Measurements from ENCODE around the gene RESP18.

GRCh38 chr2:219292616-219293015, 39.9 kb downstream of the RESP18 start:
- TF ChIP-seq, protein P1, sequence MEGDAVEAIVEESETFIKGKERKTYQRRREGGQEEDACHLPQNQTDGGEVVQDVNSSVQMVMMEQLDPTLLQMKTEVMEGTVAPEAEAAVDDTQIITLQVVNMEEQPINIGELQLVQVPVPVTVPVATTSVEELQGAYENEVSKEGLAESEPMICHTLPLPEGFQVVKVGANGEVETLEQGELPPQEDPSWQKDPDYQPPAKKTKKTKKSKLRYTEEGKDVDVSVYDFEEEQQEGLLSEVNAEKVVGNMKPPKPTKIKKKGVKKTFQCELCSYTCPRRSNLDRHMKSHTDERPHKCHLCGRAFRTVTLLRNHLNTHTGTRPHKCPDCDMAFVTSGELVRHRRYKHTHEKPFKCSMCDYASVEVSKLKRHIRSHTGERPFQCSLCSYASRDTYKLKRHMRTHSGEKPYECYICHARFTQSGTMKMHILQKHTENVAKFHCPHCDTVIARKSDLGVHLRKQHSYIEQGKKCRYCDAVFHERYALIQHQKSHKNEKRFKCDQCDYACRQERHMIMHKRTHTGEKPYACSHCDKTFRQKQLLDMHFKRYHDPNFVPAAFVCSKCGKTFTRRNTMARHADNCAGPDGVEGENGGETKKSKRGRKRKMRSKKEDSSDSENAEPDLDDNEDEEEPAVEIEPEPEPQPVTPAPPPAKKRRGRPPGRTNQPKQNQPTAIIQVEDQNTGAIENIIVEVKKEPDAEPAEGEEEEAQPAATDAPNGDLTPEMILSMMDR (IDR thresholded peaks at IDR 0.05) = no peak
- no peak for TF ChIP-seq ZFX (IDR thresholded peaks at IDR 0.05; ENCODE audit: borderline replicate concordance)

Data from 22Rv1 (cell line).